ENCODE data around the gene SLC25A10.

SLC25A10 gene

DNA sequence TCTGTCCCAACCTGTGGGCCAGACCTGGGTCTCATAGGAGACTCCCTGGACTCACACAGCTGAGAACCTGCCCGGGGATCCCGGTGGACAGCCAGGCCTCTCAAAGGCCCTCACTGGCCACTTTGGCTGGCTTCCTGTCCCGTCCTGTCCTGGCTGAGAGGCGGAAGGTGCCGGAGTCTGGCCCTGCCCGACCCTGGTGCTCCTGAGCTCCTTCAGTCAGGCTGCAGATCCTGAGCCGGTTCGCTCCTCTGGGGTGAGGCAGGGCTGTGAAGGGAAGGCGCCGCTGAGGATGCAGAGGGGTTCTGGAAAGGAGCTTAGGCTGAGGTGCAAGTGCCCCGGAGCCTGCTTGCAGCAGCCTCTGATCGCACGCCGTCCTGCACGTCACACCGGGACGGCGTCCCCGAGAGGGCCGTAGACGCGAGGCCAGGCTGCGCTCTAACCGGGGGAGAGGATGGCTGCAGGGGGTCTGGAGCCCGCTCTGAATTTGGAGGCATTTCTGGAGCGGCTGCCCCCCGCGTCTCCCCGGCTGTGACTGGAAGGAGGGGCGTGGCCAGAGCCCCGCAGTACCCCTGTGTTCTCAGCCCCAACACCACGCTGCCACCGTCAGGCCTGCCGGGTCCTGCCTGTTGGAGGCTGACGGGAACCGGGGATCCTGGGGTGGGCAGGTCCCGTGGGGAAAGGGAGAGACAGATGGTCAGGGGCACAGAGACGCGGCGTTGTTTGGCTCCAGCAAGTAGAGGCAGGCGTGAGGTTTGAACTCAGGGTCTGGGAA, 24.1 kb upstream of the SLC25A10 start:
- no peak for DNase-seq

DNA sequence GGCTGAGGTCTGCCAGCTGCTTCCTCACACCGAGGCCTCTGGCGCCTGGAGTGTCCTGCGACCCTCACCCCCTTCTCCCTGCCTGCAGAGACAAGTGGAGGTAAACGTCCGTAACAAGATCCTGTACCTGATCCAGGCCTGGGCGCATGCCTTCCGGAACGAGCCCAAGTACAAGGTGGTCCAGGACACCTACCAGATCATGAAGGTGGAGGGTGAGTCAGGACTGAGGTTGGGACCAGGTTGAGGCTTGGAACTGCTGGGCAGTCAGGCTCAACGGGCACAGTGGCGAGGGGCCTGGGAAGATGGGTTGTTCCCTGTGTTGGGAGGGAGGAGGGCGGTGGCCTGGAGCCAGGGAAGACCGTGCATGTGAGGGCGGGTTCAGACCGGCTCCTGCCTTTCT, 23.5 kb upstream of the SLC25A10 start:
- no peak for DNase-seq

DNA sequence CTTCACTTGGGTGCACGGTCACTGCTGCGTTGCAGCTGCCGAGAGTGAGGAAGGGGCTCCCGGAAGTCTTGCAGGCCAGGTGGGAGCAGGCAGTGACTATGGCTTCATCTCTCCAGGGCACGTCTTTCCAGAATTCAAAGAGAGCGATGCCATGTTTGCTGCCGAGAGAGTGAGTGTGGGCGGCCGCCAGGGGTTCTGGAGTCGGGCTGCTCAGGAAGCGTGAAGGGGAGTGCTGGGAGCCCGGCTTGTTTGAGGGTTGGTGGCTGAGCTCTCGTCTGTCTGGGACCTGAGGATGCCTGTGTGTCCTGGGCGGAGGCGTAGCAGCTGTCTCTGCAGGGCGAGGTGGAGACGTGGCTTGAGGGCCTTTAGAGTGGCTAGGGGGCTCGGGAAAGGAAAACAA, 22.0 kb upstream of the SLC25A10 start:
- DNase-seq: no peak

DNA sequence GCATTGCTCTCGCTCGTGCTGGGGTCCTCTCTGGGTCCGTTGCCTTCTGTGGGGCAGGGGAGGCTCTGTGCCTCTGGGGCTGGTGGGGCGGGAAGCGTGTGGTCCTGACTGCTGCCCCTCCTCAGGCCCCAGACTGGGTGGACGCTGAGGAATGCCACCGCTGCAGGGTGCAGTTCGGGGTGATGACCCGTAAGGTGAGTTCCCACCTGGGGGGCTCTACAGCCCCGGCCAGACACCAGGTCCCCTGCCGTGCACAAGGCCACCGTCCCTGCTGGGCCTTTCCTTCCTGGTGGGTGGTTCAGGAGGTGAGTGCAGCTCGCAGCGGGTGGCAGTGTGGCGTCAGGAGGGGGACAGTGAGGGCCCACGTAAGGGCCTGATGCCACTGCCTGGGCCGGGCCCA, 21.5 kb upstream of the SLC25A10 start:
- DNase-seq: no peak

DNA sequence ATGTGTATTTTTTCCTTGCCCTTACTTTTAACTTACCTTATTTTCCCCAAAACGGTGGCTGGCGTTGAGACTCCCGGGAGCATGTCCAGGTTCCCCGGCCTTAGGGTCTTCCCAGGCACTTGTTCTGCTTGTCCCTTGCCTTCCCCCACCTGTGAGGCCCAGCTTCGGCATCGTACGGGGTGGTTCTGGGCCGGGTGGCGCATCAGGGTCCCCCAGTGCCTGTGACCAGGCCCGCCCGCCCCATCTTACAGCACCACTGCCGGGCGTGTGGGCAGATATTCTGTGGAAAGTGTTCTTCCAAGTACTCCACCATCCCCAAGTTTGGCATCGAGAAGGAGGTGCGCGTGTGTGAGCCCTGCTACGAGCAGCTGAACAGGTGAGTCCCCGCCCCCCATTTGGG, 20.9 kb upstream of the SLC25A10 start:
- no peak for DNase-seq

DNA sequence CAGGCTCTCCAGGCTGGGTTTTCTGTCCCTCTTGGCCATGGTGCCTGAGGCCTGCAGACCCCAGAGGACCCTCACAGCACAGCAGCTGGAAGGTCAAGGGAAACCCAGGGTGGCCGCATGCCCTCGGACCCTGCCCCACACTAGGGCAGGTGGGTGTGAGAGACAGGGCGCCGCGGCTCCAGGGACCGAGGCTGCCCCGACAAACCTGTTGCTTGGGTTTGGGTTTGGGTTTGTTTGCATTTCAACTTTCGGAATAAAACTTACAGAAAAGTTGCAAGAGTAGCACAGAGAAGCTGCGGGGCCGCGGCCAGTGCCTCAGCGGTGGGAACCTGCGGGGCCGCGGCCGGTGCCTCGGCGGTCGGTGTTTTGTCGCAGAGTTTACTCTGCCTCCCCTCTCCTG, 20.5 kb upstream of the SLC25A10 start:
- DNase-seq: no peak

DNA sequence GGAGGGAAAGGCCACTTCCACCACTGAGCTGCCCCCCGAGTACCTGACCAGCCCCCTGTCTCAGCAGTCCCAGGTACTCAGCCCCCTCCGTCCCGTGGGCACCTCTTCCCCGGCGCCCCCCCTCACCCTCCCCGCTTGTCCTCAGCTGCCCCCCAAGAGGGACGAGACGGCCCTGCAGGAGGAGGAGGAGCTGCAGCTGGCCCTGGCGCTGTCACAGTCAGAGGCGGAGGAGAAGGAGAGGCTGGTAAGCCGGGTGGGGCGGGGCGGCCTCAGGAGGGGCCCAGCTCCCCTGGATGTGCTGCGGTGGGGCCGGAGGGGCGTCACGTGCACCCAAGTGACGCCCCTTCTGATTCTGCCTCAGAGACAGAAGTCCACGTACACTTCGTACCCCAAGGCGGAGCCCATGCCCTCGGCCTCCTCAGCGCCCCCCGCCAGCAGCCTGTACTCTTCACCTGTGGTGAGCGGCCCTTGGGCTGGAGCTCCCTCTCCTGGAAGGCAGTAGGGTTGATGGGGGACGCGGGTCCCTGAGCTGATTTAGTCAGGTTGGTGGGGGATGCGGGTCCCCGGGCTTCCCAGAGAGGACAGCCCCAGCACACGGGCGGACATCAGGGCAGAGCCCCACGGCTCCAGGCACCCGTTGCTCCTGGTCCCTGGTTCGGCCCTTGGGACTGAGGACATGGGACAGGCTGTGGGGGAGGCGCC, 18.4 kb upstream of the SLC25A10 start:
- no peak for DNase-seq

DNA sequence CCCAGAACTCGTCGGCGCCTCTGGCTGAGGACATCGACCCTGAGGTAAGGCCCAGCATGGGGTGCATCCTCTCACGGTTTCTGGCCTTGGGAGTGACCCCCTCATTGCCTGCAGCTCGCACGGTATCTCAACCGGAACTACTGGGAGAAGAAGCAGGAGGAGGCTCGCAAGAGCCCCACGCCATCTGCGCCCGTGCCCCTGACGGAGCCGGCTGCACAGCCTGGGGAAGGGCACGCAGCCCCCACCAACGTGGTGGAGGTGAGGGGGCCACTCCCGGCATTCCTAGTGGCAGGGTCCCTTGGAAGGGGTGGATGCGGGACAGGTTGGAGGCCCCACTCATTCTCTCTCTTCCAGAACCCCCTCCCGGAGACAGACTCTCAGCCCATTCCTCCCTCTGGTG, 17.3 kb upstream of the SLC25A10 start:
- DNase-seq: no peak

DNA sequence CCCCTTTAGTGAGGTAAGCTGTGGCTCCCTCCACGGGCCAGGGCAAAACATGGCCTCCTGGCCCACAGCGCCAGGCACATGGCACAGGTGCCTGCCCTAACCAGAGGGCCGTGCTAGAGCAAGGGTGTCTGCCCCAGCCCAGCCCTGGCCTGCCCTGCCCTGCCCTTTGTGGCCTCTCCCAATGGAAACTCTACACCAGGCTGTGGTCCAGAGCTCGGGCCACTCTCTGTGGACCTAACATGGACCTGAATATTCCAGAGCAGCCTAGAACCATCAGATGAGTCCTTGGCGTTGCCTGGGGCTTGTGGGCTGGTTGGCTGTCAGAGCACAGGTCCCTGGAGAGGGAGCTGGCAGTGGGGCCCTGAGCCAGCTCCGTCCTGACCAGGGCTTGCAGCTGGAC, 16.9 kb upstream of the SLC25A10 start:
- DNase-seq: no peak

DNA sequence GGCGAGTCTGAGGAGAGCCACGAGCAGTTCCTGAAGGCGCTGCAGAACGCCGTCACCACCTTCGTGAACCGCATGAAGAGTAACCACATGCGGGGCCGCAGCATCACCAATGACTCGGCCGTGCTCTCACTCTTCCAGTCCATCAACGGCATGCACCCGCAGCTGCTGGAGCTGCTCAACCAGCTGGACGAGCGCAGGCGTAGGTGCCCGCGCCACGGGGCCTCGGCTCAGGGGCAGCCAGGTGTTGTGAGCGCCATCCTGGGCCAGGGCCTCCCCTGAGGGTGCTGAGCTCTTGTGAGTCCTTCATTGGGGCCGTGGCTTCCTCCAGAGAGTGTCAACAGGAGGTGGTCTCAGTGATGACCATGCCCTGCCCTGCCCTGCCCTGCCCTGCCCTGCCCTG, 16.3 kb upstream of the SLC25A10 start:
- DNase-seq: no peak

DNA sequence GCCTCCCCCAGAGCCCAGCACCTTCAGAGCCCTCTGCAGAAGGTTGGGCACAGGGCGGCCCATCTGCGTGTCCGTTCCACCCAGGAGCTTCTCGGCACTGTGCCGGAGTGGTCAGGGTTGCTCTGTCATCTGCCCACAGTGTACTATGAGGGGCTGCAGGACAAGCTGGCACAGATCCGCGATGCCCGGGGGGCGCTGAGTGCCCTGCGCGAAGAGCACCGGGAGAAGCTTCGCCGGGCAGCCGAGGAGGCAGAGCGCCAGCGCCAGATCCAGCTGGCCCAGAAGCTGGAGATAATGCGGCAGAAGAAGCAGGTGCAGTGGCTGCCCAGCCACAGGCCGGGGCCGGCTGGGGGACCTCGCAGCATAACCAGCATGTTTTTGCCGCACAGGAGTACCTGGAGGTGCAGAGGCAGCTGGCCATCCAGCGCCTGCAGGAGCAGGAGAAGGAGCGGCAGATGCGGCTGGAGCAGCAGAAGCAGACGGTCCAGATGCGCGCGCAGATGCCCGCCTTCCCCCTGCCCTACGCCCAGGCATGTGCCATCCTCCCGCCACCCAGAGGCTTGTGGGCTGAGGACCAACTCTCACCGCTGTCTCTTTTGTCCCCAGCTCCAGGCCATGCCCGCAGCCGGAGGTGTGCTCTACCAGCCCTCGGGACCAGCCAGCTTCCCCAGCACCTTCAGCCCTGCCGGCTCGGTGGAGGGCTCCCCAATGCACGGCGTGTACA, 15.7 kb upstream of the SLC25A10 start:
- no peak for DNase-seq

DNA sequence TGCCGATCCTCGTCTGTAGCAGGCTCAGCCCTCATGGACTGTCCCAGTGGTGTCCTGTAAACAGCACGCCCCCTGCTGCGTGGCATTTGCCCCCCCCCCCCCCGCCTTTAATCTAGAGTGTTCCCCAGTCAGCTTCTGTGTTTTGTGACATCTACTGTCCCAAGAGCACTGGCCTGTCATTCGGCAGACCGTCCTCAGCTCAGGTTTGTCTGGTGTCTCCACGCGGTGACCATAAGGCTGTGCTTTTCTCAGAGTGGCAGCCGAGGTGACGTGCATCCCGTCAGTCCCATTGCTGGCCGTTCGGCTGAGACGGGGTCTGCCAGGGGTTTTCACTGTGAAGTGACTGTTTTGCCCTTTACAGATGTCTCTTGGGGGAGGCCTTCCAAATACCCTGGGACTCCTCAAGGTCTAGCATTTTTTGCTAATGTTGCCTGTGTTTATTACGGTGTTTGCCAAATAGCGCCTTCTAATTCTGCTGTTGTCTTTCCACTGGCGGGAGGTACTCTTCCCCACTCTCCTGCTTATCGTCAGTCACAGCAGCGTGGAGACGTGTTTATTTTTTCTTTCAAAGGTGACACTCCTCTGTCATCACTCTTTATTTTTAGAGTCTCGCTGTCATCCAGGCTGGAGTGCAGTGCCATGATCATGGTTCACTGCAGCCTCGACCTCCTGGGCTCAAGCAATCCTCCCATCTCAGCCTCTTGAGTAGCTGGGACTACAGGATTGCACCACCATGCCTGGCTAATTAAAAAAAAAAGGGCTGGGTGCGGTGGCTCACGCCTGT, 14.6 kb upstream of the SLC25A10 start:
- DNase-seq: no peak

DNA sequence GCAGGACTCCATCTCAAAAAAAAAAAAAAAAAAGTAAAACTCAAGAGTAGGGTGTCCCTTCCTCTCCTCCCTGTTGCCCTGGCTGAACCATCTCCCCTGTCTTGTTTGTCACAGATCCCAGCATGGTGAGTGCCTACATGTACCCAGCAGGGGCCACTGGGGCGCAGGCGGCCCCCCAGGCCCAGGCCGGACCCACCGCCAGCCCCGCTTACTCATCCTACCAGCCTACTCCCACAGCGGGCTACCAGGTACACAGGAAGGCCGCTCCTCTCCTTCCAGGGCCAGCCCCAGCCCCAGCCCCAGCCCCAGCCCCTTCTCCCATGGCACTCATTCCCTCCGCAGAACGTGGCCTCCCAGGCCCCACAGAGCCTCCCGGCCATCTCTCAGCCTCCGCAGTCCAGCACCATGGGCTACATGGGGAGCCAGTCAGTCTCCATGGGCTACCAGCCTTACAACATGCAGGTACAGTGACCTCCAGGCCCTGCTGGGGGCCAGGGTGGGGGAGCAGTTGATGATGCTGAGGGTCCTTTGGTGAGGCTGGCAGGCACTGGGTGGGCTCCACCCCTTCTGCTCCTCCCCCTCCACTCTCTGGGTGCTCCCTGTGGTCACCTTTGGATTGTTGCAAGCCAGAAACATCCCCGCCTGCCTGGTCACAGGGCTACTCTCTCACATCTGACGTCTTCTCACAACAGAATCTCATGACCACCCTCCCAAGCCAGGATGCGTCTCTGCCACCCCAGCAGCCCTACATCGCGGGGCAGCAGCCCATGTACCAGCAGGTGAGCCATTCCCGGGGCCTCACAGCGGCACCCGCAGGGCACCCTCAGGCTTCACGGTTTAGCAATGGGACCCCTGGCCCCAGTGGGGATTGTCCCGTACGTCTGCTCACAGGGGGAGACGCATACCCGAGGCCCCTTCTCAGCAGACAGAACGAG, 11.5 kb upstream of the SLC25A10 start:
- no peak for DNase-seq

DNA sequence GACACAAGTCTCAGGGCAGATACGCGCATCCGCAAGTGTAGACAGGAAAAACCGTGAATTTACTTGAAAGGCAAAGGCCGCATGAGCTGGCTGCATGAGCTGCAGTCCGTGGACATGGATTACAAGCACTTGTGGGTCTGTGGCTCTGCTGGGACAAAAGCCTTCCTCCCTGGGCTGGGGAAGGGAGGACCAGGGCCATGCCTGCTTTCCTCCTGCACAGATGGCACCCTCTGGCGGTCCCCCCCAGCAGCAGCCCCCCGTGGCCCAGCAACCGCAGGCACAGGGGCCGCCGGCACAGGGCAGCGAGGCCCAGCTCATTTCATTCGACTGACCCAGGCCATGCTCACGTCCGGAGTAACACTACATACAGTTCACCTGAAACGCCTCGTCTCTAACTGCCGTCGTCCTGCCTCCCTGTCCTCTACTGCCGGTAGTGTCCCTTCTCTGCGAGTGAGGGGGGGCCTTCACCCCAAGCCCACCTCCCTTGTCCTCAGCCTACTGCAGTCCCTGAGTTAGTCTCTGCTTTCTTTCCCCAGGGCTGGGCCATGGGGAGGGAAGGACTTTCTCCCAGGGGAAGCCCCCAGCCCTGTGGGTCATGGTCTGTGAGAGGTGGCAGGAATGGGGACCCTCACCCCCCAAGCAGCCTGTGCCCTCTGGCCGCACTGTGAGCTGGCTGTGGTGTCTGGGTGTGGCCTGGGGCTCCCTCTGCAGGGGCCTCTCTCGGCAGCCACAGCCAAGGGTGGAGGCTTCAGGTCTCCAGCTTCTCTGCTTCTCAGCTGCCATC, 10.6 kb upstream of the SLC25A10 start:
- DNase-seq: no peak

DNA sequence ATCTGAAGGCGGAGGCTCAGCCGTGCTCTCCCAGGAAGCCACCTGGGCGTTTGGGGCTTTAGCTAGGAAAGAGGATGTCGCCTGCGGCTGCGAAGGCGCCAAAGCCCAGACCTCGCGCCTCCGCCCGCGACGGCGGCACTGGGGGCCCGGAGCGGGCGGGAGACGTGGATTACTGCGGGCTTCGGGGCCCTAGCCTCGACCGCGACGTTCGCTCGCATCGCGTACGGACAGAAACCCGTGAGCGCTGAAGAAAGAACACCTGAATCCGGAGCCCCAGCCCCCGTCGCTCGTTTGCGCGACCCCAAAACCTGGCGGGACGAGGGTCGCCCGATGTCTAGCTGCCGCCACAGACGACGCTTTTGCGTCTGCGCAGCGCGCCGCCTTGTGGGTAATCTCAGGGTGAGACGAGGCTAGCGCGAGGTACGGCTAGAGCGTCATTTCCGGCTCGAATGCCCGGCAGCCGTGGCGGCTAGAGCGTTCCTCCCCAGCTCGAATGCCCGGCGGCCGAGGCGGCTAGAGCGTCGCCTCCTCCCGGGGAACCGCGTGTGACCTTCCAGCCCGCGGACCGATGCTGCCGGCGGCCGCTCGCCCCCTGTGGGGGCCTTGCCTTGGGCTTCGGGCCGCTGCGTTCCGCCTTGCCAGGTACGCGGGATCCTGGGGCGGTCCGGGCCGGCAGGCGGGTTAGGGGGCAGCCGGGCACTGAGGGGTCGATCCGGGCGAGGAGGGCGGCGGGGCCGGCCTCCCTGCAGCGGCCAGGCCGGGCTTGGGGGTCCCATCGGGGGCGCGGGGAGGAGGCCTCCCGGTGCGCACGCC, 8.9 kb upstream of the SLC25A10 start, which contains the start of gene MRPL12:
Gene MRPL12, plus strand, starts transcription at position 434 of the 813 bp plus-strand sequence. Its CDS starts 135 bp downstream, at position 569.
- DNase-seq: peak; percentile 95

DNA sequence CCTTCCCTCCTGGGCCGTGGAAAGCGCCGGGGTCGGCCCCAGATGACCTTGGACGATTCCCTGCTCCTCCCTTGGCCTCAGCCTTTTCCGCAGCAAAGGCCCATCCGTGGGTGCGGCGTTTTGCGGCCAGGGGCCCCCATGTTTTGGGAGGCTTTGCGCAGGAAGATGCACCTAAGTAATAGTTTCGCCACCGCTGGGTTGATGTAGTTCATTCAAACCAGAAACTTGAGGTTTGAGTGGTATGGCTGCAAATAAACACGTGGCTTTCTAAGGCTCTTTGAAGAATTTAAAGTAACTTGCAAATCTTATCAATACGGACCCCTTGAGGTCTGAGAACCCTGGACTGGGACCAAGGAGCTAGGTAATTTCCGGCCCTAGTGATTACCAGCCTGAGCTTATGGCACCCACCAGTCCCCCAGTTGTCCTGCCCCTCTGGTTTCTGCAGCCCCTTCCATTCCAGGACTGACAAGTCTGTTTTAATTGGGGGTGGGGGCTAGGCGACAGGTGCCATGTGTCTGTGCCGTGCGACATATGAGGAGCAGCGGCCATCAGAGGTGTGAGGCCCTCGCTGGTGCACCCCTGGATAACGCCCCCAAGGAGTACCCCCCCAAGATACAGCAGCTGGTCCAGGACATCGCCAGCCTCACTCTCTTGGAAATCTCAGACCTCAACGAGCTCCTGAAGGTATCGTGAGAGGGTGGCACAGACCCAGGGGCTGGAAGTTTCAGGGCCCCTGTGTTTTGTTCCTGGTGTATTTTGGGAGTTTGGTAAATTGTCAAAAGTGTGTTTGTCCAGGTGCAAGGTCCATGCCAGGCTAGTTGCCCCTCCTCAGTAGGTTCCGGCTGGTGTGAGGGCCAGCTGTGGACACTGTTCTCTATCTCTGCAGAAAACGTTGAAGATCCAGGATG, 8.1 kb upstream of the SLC25A10 start:
- no peak for DNase-seq

DNA sequence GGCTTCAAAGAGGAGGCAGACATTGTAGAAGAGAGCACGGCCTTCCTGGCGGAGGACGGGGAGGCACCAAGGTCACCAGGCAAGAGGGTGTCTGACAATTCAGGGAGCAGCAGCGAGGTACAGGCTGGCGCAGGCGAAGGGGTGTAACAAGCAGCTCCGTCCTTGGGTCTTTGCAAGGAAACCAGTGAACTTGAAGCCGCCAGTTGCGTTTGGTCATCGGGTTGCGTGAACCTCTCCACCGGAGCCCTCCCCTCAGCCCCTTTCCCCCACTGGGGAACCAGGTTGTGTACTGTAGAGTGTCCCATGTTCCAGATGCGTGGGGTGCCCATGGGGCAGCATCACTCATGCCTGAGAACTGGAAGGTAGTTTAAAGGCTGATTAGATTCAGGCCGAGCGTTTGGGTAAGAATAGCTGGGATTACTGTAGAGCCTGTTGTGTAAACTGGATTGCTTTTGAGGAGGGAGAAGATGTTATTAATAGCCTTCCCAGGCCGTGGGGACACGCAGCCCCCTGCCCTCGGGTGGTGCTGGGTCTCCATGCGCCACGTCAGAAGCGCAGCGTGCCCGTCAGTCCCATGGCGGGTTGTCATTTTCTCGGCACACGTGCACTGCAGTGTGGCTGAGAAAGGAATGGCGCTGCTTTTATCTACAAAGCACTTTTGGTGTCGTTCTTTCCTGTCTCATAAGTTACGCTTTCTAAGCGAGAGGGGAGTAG, 6.4 kb upstream of the SLC25A10 start:
- DNase-seq: no peak

DNA sequence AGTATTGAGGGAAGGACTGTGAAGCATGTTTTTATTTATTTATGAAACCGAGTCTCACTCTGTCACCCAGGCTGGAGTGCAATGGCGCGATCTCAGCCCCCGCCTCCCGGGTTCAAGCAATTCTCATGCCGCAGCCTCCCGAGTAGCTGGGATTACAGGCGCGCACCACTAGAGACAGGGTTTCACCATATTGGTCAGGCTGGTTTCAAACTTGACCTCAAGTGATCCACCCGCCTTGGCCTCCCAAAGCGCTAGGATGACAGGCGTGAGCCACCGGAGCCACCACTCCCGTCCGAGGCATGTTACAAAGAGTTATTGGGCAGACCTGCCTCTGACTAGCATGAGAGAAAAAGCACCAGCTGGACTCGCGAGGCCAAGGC, 5.9 kb upstream of the SLC25A10 start:
- DNase-seq: no peak
